ENCODE measurements around the gene GFOD1. TPM values are rescaled to one million over a fixed set of nuclear protein-coding genes. Genes with fewer than 3 reads are reported as not detected.

GFOD1 gene
- total and polyA plus RNA-seq, 4 donors, result 2.6 to 16.8 (median 5.0) TPM

DNA sequence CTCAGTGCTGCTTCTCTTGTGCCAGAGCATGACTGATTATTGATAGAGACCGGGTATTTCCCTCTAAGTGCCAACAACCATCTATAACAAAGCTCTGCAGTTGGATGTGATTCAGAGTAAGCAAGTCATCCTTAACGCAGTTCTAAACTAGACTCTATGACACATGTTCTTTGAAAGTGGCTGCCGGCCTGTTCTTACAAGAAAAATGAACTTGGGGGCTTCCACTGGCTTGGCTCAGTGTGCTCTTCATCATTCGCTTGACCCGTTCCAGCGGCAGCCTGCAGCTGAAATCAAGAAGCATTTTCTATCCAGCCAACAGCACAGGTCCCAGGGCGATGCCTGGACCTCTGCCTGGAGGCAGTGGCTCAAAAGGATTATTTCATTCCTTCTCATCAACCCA is 29.8 kb downstream of the GFOD1 start:
- Histone ChIP-seq H3K9me3 (ENCODE audit: control insufficient read depth in 4 of 4, low read length in 3 of 4) (no peaks in the 10 kb centered on the region), H3K4me3 (ENCODE audit: low read depth in 1 of 3, low read length in 3 of 3) (no peak overlapping the region), H3K36me3 (ENCODE audit: control insufficient read depth in 4 of 4, insufficient read depth in 3 of 4, low read depth in 1 of 4, low read length in 3 of 4) (no peaks in the 10 kb centered on the region), H3K27me3 (ENCODE audit: control insufficient read depth in 4 of 4, insufficient read depth in 4 of 4, low read length in 3 of 4) (no peaks in the 10 kb centered on the region), H3K27ac (ENCODE audit: low read depth in 1 of 2, low read length in 2 of 2) (no peak overlapping the region), H3K4me1 (ENCODE audit: control insufficient read depth in 4 of 4, insufficient read depth in 4 of 4, low read length in 3 of 4) (peaks cover 2 to 31% (median 7%) of the 10 kb centered on the region in 4 donors), H3K9ac (ENCODE audit: low read depth in 1 of 2, low read length in 2 of 2) (no peak overlapping the region)
- DNase-seq (ENCODE audit: low spot score), result no peak
- WGBS, result 78% methylated on average over 7 of the region's 7 CpGs
- TF ChIP-seq, protein P1, sequence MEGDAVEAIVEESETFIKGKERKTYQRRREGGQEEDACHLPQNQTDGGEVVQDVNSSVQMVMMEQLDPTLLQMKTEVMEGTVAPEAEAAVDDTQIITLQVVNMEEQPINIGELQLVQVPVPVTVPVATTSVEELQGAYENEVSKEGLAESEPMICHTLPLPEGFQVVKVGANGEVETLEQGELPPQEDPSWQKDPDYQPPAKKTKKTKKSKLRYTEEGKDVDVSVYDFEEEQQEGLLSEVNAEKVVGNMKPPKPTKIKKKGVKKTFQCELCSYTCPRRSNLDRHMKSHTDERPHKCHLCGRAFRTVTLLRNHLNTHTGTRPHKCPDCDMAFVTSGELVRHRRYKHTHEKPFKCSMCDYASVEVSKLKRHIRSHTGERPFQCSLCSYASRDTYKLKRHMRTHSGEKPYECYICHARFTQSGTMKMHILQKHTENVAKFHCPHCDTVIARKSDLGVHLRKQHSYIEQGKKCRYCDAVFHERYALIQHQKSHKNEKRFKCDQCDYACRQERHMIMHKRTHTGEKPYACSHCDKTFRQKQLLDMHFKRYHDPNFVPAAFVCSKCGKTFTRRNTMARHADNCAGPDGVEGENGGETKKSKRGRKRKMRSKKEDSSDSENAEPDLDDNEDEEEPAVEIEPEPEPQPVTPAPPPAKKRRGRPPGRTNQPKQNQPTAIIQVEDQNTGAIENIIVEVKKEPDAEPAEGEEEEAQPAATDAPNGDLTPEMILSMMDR (IDR thresholded peaks at IDR 0.05; ENCODE audit: low read depth, low read length, missing input control), result no peak
- TF ChIP-seq RAD21 (IDR thresholded peaks at IDR 0.05) (no peak), EGR1 (IDR thresholded peaks at IDR 0.05; ENCODE audit: low read depth in 2 of 2) (no peak), SP1 (IDR thresholded peaks at IDR 0.05) (no peak), RXRA (IDR thresholded peaks at IDR 0.05) (no peak), NR2F2 (IDR thresholded peaks at IDR 0.05) (no peak), GABPA (IDR thresholded peaks at IDR 0.05 in 1 of 2, conservative IDR thresholded peaks at IDR 0.05 in 1 of 2) (no peak)
- TF ChIP-seq, protein P2, sequence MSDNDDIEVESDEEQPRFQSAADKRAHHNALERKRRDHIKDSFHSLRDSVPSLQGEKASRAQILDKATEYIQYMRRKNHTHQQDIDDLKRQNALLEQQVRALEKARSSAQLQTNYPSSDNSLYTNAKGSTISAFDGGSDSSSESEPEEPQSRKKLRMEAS (IDR thresholded peaks at IDR 0.05), result no peak
- TF ChIP-seq, protein P3, sequence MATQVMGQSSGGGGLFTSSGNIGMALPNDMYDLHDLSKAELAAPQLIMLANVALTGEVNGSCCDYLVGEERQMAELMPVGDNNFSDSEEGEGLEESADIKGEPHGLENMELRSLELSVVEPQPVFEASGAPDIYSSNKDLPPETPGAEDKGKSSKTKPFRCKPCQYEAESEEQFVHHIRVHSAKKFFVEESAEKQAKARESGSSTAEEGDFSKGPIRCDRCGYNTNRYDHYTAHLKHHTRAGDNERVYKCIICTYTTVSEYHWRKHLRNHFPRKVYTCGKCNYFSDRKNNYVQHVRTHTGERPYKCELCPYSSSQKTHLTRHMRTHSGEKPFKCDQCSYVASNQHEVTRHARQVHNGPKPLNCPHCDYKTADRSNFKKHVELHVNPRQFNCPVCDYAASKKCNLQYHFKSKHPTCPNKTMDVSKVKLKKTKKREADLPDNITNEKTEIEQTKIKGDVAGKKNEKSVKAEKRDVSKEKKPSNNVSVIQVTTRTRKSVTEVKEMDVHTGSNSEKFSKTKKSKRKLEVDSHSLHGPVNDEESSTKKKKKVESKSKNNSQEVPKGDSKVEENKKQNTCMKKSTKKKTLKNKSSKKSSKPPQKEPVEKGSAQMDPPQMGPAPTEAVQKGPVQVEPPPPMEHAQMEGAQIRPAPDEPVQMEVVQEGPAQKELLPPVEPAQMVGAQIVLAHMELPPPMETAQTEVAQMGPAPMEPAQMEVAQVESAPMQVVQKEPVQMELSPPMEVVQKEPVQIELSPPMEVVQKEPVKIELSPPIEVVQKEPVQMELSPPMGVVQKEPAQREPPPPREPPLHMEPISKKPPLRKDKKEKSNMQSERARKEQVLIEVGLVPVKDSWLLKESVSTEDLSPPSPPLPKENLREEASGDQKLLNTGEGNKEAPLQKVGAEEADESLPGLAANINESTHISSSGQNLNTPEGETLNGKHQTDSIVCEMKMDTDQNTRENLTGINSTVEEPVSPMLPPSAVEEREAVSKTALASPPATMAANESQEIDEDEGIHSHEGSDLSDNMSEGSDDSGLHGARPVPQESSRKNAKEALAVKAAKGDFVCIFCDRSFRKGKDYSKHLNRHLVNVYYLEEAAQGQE (IDR thresholded peaks at IDR 0.05), result no peak
- TF ChIP-seq, protein P4, sequence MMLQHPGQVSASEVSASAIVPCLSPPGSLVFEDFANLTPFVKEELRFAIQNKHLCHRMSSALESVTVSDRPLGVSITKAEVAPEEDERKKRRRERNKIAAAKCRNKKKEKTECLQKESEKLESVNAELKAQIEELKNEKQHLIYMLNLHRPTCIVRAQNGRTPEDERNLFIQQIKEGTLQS (IDR thresholded peaks at IDR 0.05), result no peak

DNA sequence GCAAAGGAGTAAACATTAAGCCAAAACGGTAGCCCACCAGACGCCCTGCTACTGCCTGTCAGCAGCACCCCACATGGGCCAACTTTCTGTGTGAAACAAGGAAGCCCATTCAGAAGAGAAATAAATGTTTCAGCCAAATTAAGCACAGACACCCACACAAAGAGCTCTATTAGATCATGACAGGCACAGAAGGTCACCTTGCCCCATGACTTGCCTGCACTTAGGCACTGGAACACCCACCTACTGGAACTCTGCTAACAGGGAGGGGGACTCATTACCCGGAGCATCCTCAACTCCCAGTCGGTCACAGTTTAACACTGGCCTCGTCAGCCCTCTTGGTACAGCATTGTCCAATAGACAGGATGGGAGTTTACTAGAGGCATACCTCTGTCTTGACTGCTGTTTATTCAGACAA is 31.8 kb downstream of the GFOD1 start:
- no peaks in the 10 kb centered on the region for H3K27me3 ChIP-seq (ENCODE audit: control insufficient read depth in 4 of 4, insufficient read depth in 4 of 4, low read length in 3 of 4)
- WGBS, result 74% methylated on average over 5 of the region's 5 CpGs
- H3K9ac ChIP-seq (ENCODE audit: low read depth in 1 of 2, low read length in 2 of 2), result no peak overlapping the region
- H3K36me3 ChIP-seq (ENCODE audit: control insufficient read depth in 4 of 4, insufficient read depth in 3 of 4, low read depth in 1 of 4, low read length in 3 of 4), result peaks cover 0 to 3% (median 0%) of the 10 kb centered on the region in 4 donors
- TF ChIP-seq TAF1 (conservative IDR thresholded peaks at IDR 0.05), result no peak
- TF ChIP-seq, protein P2 (IDR thresholded peaks at IDR 0.05), result no peak
- peak in 1 of 2 donors; percentile 18 for TF ChIP-seq HNF4A (conservative IDR thresholded peaks at IDR 0.05)
- no peak for TF ChIP-seq FOXA1 (IDR thresholded peaks at IDR 0.05)
- no peak for TF ChIP-seq RXRA (IDR thresholded peaks at IDR 0.05)
- no peak for TF ChIP-seq HNF4G (IDR thresholded peaks at IDR 0.05)
- peaks cover 2 to 22% (median 8%) of the 10 kb centered on the region in 4 donors for H3K4me1 ChIP-seq (ENCODE audit: control insufficient read depth in 4 of 4, insufficient read depth in 4 of 4, low read length in 3 of 4)
- H3K9me3 ChIP-seq (ENCODE audit: control insufficient read depth in 4 of 4, low read length in 3 of 4), result no peaks in the 10 kb centered on the region
- no peak overlapping the region for H3K4me3 ChIP-seq (ENCODE audit: low read depth in 1 of 3, low read length in 3 of 3)
- peak overlapping the region; percentile 6 to 62 for H3K27ac ChIP-seq (ENCODE audit: low read depth in 1 of 2, low read length in 2 of 2)
- DNase-seq (ENCODE audit: low spot score), result no peak
